ENCODE data around the gene MNT.

The MNT gene

DNA sequence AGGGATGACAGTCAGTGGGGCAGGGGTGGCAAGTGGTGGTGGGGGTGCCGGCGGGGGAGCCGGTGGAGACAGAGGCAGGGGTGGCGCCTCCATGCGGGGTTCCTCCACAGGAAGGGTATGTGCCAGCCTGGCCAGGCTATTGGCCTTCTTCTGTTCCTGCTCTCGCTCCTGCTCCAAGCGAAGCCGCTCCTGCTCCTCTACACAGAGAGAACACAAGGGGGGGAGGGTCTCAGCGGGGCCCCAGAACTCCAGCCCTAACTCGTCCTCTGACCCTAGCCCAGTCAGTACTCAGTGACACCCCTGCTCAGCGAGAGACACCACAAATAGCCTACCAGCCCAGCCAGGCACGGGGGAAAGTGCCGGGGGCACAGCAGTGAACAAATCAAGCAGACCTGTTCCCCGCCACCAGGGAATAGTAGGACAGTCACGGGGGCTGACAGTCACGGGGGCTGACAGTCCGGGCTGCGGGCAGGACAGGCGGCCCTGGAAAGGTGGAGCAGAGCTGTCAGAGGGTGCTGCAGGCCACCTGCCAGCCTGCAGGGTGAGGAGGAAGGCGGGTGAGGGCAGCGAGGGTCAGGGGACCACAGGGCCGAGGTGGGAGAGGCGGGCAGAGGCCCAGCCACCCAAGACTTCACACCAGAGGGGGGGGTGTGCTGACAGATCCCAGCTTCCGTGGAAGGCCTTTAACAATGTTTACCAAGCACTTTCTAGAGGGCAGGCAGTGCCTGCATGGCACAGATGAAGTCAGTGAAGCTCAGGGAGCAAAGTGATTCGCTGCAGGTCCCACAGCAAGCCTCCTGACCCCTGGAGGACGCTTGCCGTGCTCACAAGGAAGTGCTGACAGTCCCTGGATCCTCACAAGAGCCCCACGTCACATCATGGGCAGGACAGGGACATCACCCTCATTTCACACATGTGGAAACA, 5.3 kb downstream of the MNT start:
- no peak for FAIRE-seq

DNA sequence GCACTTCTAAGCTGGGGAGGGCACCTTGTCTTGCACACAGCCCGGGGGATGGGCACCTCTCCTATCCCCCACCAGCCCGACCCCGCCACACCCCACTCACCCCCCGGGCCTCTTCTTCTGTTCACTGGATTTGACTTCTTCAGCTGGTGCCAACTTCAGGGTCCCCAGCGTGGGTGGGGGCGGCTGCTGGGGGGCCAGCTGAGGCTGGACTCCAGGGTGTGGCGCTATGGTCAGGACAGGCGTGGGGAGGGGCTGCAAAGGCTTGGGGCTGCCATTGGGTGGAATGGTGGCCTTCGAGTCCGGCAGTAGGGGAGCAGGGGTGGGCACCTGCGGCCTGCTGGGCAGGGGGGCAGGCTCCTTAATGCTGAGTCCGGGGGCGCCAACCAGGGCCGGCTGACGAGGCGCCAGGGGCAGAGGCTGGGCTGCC, 6.1 kb downstream of the MNT start:
- no peak for FAIRE-seq

DNA sequence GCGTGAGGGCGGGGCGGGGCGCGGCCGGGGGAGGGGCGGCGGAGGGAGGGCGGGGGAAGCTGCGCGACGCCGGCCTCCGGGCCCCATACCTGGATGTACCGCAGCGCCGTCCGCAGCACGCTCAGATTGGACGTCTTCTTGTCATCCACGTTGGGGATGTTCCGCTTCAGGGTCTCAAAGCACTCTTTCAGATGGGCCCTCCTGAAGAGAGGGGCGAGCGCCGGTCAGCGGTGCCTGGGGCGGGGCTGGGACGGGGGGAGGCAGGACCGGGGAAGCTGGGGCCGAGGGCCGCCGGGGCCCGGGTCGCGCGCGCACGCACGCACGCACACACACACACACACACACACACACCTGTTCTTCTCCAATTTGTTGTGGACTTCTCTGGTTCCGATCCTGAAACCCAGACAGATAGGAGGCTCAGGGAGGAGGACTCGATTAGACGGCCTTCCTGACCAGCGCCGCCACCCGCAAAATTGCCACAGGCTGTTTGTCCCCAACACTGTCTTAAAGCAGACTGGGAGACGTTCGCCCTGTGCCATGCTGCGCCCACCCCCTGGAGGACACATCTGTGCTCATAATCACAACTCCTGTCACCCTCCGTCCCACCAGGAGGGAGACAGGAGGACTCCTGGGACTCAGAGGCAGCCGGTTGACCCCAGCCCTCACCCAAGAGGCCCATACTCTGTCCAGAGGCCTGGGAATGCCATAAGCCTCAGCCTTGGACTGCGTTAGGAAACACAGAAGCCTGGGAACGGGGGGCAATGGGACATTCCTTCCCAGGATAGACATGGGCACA, 6.7 kb downstream of the MNT start:
- FAIRE-seq: no peak

DNA sequence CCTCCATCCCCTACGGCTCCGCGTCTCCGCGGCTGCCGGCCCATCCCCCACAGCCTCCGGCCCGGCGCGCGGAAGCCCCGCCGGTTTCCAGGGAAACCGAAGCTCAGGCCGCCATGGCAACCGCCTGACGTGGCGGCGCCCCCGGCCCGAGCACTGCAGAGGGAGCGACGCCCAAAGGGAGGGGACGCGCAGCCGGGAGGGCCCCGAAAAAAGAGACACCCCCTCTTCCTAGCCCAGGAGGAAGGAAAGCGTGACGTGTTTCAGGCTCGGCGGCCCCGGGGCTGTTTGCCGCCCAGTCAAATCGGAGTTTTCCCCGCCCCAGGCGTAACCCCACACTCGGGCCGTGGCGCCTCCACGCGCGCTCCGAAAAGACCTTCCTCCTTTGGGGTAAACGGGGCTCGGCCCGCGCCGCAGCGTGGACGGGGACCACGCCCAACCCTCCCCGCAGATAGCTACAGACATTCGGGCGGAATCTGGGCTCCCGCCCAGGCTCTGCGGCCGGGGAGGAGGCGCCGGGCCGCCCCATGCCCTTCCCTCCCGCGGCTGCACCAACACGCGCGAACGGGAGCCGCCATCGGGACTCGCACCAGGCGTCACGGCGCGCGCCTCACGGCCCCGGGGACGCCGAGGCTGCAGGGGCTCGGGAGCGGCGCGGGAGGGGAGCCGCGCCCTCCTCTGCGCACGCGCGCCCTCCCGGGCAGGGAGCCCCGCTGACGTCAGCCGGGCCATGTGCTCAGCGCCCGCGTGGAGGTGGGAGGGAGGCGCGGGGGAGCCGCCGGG, 7.5 kb downstream of the MNT start:
- no peak for FAIRE-seq

DNA sequence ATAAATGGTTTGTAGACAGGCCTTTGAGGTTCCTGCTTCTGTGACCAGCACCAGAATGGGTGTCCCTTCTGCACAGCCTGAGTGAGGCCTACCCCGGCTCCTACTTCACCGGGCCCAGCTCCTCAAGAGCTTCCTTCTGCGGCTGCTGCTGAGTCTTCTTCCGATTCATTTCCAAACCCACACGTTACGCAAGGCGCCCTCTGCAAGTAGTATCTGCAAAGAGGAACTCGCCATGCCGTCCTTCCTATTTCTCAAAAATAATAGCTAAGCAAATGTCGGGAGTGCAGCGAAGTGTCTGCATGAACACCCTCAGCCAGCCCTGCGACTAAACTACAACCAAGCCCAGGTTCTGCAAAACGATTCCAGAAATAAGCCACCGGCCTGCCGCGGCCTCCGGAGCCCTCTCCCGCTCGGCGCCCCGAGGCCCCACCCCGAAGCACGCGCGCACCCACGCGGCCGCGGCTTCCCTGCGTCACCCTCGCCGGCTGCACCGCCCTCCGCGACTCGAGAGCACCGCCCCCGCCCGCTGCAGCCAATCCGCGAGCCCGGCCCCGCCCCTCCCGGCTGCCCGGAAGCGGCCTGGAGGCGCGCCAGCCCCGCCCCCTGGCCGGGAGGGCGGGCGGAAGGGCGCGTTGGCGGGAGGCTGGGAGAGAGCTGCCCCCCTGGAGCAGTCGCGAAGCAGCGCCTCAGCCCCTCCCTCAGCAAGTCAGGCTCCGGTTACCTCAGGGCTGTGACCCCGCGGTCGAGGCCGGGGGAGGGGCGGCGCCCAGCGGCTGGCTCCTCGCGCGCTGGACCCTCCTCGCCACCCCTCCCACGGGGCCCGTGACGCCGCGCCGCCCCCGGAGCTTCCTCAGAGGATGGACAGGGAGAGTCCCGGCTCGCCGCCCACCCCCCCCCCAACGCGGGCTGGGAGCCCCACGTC, 8.3 kb downstream of the MNT start:
- FAIRE-seq: no peak

DNA sequence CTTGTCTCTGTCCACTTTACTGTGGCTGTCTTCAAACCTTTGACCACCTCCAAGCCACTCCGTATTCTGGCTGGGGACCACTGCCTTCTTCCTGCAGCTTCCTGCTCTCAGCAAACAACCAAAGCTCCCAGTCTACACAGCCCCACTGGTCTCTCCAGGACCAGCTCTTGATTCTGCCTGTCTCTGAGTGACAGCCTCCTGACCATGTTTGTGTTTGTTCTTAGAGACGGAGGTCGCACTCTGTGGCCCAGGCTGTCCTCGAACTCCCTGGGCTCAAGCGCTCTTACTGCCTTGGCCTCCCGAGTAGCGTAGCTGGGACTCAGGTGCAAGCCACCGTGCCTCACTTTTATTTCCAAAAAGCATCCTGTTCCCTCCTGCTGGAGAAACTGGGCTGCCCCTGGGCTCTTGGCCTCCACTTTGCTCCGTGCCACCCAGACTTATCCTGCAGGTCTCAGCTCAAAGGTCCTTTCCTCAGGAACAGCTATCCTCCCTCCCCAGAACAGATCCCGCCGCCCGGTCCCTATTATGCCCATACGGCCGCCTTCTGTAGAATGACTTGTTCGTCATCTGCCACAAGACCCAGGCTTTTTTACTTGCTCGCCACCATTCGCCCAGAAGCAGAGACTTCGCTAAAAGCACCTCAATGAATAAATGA, 9.1 kb downstream of the MNT start:
- no peak for FAIRE-seq

DNA sequence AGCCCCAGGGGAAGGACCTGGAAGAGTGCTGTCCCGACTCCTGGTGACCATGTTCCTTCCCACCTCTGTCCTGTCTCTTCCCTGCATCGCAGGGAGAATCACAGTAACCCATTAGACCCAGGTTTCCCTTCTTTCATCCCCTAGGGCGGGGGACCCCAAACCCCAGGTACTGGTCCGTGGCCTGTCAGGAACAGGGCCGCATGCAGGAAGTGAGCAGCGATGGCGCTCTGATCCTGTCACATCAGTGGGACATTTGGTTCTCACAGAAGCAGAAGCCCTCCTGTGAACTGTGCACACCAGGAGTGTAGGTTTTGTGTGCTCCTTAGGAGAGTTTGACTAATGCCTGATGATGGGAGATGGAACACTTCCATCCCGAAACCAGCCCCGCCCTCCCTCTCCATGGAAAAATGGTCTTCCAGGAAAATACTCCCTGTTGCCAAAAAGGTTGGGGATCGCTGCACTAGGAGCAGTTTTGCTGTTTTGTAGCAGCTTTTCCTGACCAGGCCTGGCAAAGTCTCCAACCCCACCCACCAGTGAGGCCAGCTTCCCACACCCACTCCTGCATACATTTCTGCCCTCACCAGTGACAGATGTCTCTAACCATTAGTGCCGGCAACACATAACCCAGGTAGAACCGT, 10.5 kb downstream of the MNT start:
- FAIRE-seq: no peak

DNA sequence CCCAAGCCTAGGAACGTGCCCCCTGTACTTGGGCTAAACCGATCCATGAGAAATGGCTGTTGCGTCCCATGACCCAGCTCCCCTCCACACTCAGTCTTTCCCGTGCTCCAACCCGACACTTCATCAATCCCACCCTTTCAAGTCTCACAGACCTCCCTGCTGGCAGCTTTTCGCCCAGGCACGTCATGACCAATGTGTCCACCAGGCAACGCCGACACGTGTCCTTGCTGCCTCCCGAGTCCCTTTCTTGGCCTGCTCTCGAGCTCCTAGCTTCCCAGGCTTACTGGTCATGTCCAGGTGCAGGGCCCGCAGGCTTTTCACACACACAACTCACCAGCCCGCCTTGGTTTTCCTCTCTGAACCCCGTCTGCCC, 12.2 kb downstream of the MNT start:
- FAIRE-seq: no peak

DNA sequence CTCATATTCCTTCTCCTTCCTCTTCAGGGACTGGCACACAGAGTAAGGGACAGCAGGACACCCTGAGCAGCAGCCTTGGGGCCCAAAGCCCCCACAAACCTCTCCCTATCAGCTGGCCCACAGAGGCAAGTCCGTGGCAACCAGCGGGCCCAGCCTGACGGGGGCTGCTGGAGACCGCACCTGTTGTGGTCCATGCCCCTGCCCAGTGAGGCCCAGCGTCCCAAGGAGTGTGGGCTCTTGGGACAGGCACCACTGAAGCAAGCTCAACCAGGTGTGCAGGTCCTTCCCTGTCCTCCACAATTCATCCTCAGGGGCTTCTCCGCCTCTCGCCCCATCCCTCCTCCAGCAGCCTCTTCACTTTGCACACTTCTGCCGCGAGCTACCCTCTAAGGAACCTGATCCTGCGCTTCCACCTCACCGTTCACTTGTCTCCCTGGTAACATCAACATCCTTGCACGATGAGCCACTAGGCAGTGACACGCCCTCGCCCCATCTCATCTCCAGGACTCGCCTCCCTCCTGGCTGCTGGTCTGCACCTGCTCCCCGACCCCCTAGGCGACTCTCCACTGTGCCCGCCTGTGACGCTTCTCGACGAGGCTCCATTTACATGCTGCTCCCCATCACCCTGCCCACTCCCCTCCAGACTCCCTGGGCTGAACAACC, 12.7 kb downstream of the MNT start:
- FAIRE-seq: no peak

DNA sequence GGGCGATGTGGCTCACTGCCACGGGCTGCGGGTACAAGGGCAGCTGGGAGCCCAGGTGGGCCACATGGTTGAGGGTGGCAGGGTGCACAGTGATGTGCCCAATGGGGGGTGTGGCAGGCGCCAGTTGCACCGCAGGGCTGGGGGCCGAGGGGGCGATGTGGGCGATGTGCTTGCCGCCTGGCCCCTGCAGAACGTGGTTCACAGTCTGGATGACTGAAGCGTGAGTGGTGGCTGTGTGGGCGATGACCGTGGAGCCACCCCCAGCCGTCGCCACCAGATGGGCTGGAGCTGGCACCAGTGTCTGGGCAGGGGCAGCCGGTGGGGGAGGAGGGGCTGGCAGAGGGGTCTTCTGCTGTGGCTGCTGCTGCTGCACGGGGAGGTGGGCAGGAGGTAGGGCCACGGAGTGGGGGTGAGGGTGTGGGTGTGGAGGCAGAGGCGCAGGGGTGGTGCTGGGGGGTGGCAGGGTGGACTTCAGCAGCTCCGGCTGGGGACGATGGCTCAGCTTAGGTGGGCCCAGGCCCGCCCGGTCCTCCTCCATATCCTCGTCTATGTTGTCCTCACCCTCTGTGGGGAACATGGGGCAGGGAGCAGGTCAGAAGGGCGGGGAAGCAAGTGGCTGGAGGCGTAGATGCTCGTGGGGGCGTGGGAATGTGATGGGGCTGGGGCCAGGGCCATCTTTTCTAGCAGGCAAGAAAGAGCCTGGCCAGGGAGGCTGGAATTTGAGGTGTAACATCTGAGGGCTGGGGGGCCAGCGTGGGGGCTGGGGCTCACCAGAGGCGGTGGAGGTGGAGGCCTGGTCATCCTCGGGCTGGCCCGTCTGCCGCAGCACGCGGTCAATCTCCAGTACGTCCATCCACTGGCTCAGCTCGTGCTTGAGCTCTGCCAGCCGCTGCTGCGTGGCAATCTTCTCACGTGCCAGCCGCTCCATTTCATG, 13.5 kb downstream of the MNT start:
- FAIRE-seq: no peak

DNA sequence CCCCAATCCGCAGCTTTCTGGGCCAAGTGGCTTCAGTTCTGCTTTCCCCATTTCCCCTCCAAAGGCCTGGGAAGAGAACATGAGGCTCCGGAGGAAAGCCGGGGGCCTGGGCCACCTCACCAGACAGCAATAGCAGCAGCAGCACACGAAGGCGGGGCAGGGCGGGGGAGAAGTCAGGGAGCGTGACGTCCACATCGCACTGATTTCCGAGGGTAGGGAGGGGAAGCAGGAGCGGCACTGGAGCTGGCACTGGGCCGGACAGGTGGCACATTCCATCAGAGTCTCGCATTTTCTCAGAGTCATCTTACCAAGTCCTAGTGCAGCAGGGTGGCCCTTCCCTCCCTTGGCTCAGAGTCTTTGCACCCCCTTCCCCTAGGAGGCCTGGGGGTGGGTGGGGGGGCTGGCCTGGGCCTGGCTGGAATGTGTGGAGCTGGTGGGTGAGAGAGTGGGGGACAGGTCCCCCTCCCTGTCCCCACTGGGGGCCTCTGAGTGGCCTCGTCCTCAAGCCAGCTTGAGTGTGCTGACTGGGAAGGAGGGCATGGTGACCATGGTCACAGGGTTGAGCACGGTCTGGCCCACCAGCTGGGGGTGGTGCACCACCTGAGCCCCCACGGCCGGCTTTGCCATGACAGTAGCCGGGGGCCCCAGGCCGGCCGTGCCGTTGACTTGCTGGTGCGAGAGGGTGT, 14.3 kb downstream of the MNT start:
- FAIRE-seq: no peak

DNA sequence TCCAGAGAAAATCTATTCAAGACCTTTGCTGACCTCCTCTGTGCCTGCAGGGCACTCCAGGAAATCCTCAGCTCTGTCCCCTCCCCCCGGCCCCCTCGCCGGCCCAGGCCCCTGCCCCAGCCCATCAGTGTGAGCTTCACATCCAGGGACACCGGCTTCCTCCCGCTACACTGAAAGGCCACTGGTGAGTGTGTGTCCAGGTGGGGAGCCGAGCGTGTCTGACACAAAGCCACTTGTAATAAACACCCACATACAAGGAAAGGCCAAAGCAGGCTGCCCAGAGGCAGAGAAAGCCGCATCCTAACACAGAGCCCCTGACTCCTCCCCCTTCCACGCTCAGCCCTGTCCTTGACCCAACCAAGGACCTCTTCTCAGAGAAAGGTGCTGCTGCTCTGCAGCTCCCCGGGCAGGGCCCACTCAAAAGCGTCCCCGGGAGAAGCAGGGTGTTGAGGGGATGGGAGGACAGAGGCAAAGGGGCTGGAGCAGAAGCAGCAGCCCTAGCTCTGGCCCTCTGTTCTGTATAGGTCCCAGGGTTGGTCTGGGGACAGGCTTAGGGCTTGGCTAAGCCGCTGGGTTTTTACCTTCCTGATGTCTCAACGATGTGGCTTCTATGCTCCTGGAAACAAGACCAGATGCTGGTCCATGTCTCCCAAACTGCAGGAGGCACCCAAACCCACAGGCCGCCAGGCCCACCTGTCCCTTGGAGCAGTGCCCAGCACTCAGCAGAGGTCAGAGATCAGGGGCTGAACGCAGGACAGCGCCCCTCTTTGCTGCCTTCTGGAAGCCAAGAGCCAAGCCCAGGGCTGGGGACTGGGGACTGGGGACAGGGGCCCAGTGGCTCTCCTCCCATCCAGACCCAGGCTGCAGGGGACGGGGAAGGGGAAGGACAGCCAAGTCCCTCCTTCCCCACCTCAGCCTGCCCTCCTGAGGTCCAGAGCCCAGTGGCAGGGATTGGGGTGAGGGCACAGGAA, 15.3 kb downstream of the MNT start:
- FAIRE-seq: no peak

DNA sequence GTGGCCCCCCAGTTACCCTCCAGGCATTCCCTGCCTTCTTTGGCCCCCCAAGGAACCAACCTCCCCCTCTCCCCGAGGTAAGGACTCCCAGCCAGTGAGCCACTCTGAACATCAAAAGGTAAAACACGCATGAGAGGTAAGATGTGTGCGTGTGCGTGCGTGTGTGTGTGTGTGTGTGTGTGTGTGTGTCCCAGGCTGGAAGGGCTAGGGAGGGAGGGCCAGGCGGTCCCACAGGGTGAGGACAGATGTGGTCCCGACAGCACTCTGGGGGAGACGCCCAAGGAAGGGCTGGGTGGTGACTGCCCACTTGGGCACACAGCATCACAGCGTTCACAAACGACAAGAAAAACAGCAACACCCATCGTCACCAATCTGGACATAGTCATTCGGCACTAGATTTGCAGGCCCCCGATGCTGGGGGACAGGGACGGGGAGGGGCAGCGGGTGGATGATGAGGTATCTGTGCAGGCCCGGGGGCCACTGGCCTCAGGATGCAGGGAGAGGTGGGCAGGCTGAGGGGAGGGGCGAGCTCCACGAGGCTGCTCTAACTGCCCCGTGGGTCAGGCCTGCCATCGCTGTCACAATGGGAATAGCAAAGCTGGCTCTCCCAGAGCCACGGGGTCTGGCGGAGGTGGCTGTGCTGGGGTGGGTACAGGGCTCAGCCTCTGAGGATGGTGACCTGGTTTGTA, 16.3 kb downstream of the MNT start:
- no peak for FAIRE-seq

DNA sequence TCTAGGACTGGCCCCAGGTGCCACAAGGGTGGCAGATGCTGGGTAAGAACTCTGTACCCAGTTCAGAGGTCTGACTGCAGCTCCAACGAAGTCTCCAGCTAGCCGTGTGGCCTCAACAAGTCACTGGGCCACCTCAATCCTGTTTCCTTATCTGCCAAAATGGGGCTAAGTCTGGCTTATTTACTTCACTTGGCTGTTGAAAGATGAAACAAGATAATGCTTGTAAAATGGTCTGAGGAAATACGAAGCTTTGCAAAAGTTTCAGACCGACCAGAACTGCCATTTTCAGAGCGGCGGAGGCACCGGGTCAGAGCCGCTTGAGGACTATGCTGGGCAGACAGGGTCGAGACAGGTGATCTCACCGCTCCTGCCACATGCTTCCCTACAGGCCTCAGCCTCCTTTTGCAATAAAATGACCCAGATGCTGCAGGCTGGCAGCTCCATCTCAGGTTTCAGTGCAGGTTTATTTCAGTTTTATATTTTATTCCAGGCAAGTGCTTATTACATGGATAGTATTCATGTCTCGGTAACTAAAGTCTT, 17.2 kb downstream of the MNT start:
- FAIRE-seq: no peak

DNA sequence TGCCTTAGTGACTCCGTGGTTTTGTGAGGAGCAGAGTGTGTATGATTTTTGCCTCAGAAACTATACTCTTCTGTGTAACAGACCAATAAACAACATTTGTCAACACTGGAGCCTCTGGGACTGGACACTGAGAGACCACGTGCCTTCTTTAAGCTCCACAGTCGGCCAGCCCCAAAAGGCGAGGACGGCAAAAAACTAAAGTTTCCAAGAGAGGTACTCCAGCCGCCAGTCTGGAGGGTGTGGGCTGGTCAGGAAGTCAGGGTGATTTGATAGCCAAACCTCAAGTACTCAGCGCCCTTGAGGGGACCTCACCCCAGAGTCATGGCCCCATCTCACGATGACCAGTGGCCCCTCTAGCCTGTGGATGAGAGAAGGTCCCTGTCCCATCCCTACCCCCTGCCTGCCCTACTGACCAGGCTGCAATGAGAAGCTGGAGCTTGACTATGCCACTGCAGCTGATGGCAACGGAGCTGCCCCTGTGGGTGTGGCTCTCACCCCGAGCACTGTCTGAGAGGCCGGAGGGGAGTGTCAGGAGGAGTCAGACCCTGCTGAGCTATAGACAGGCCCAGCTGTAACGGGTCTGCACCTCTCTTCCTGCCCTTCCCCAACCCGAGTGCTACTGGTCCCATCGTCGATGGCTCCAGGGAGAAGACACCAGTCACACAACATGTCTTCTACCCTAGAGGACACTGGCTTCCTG, 19.8 kb downstream of the MNT start:
- FAIRE-seq: no peak

All from G401.6 (cell line).